ENCODE measurements around the gene COL6A5.

- TF ChIP-seq LARP7 (IDR thresholded peaks at IDR 0.05) (no peak), NFE2L1 (tag; IDR thresholded peaks at IDR 0.05; ENCODE audit: borderline replicate concordance, low read depth) (no peak), SIN3A (IDR thresholded peaks at IDR 0.05; ENCODE audit: borderline replicate concordance in 2 of 2, control insufficient read depth in 1 of 2, low read depth in 2 of 2, low read length in 2 of 2) (no peak), ZBTB8A (IDR thresholded peaks at IDR 0.05; ENCODE audit: partially characterized antibody) (no peak), GATA2 (CRISPR knock-in tag; IDR thresholded peaks at IDR 0.05) (no peak)
Observed at GRCh38 chr3:130456540-130456939, 111.1 kb downstream of the COL6A5 start.

All from K562 (cell line).